HG03045 (cell line): ENCODE data around the gene KDM8.

Experiments used
- ATAC-seq: cut with Tn5 transposase; IDR thresholded peaks from one replicate; pipeline ENCODE4 v1.9.1; 2021; ENCODE audit warnings: mild to moderate bottlenecking, moderate library complexity; ENCODE audit not compliant: unreplicated experiment

The KDM8 gene

DNA sequence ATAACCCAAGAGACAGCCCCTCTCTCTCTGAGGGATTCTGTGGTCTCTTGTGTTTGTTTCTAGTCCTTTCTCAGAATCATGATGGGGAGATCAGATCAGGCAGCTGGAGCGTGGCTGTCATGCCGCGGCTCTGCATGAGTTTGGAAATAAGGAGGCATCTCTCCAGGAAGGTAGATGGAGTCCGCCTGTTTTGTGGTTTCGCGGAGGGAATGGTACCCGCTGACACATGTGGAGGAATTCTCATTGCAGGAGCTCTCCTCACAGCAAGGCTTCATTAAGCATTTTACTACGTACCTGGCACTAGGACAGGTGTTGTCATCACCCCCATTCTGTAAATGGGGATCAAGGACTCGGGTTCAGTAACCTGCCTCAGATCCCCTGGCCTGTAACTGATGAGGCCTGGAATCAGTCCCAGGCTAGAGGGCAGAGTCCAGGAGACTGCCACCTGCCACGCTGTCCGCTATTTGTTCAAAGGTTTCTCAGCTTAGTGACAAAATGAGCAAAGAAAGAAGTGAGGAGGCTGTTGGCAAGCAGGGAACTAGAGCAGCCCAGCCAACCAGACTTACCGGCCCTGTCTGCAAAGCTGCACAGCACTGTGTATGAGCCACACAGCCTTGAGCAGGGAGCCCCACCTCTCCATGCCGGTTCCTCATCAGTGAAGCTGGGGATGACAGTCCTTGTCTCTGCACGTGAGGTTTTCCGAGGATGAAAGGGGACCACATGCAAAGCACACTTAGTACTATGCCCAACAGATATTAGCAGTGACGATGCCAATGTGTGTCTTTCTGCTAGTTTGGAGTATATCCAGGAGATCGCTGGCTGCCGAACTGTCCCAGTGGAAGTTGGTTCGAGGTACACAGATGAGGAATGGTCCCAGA lies 11.0 kb downstream of the KDM8 start:
- ATAC-seq: no peak

GRCh38 chr16:27215660-27216059 lies 12.3 kb downstream of the KDM8 start:
- no peak for ATAC-seq

DNA sequence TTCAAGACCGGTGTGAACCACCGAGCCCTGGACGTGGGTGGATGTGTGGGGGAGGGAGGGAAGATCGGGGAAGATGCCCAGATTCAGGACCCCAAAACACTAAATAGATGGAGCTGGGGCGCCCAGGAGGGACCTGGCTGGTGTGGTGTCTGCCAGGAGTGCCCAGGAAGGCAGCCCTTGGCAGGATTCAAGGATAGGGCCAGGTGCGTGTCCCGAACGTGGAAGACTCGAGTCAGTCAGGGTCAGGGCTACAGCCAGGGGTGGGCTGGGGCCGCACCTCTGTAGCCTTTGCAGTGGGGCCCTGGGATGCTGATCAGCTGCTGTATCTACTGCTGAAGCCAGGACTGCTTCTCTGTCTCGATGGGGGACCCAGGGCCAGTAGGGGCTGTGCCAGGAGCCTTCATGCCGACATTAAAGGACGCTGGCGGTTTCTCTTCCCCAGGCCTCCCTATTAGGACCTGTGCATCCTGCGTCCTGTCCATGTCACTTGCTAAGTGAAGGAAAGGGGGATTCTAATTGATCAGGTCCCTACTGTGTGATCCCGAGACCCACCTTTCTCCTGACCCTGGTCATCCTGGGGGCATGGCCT lies 13.1 kb downstream of the KDM8 start:
- ATAC-seq: no peak

DNA sequence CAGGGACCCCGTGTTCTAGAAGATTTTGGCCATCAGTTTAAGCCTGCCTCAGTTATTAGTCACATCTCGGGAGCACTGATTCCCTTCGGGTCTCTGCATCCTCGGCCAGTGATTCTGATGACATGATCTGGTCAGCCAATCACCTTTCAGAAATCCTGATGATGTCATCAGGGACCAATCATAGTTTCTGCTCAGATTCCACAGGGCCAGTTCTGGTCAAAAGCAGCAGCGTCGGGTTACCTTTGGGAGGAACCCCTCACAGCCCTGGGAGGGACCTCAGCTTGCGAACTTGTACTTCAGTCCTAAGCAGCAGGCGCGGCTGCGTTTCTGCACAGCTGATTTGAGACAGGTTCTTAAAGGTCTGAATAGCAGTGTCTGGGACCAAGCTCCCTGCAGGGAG lies 13.9 kb downstream of the KDM8 start:
- ATAC-seq: no peak

- no peak for ATAC-seq
Measured at GRCh38 chr16:27218756-27219155, 15.4 kb downstream of the KDM8 start.

DNA sequence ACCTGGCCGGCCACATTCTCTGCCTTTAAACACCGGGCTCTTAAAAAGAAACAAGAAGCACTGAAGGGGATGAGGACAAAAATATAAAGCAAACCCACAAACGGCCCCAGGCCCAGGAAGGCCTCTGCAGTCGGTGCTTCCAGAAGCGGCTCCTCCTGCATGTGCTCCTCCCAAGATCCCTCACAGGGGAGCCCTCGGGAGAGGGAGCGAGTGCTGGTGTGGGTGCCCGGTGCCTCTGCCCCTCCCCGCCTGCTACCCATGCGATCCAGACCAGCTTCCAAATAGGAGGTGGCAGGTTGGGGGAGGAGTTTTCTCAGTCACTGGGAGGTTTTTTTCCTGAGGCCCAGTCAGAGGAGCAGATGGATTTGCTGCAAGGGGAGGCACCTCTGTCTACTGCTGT lies 15.8 kb downstream of the KDM8 start:
- no peak for ATAC-seq

DNA sequence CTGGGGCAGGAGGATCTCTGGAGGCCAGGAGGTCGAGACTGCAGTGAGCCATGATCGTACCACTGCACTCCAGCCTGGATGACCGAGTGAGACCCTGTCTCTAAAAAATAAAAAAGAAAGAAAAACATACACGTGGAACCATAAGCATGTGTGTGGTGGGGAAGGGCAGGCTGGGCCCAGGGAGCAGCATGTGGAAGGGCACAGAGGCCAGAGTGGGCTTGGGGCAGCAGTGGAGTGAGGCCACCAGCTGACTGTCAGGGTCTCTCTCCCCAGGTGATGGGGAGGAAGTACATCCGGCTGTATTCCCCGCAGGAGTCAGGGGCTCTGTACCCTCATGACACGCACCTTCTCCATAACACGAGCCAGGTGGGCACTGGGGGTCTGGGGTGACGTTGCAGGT lies 16.8 kb downstream of the KDM8 start:
- no peak for ATAC-seq

DNA sequence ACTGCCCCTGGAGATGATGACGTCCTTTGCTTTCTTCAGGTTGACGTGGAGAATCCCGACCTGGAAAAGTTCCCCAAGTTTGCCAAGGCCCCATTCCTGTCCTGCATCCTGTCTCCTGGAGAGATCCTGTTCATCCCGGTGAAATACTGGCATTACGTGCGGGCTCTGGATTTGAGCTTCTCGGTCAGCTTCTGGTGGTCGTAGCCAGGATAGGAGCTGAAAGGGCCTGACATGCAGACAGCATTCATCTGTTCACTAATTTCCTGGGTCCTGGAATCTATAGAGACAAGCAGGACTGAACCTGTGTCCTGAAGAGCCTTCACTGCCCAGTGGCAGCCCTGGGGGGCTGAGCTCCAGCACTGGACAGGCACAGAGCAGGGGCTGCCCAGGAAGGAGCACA lies 17.2 kb downstream of the KDM8 start:
- no peak for ATAC-seq

- ATAC-seq: no peak
Measured at GRCh38 chr16:27220991-27221390, 17.7 kb downstream of the KDM8 start.

DNA sequence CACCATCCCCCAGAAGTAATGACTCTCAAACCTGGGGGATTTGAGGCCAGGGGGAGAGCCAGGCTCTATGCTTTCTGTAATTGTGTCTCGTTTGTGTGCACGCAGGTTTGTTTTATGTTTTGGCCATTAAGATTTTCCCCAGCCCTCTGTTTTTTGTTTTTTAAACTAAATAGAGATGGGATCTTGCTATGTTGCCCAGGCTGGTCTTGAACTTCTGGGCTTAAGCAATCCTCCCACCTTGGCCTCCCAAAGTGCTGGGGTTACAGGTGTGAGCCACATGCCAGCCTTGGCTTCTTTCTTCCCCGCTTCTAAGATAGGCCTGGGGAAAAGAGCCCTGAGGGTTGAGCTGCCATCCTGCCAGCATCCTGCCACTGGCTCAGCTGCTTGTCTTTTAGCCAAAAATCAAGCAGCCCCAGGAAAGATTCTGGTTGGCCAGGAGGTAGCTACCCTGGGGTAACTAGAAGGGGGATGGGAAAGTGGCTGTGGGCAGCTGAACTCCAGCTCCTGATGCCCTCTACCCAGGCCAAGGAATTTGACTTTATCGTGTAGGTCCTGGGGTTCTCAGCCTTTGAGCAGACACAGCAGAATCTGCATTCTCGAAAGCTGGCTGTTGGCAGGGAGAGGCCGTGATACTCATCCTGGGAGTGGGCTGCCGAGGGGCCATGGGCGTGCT lies 18.4 kb downstream of the KDM8 start:
- ATAC-seq: no peak

- ATAC-seq: no peak
Measured at GRCh38 chr16:27222249-27223225, 19.2 kb downstream of the KDM8 start.

DNA sequence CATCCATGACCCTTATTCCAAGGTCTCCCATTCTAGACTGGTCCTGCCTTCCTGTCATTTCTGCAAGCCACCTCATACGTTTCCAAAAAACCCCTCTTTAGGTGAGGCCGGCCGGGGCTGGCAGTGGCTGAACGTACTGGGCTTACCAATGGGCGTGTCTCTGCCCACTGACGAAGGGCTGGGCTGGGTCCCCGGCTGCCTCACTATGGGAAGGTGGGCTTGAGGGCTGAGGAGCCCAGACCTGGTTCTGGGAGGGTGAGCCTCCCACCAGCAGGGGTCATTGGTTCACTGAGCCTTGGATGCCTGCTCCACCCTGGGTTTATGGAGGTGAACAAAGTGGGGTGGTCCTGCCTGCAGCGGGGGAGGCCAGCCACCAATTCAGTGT lies 19.9 kb downstream of the KDM8 start:
- no peak for ATAC-seq

GRCh38 chr16:27223701-27224100 lies 20.4 kb downstream of the KDM8 start:
- no peak for ATAC-seq

- no peak for ATAC-seq
Measured at GRCh38 chr16:27224271-27224737, 21.0 kb downstream of the KDM8 start.

DNA sequence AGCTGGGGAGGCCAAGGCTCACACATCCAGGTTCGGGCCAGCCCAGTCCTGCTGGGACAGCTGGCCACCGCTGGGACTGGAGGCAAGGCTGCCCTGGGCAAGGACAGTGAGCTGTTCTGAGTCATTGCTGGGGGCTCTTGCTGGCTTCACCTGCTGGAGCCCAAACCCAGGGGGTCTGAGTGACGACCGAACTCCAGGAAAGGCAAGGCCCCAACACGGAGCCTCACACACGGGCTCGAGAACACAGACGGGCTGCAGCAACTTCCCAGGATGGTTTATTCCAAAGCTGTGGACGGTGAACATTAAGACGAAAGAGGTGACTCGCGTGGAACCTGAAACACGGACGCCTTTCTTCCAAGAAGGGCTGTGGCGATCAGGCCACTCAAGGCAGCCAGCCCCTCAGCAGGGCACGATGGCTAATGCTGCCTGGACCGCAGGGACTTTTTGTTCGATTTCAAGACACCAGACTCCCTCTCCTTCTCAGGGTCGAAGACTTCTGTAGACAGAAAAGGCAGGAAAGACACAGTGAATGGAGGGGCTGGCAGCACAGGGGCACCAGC lies 21.5 kb downstream of the KDM8 start:
- ATAC-seq: no peak

GRCh38 chr16:27225536-27226360 lies 22.4 kb downstream of the KDM8 start:
- ATAC-seq: no peak

DNA sequence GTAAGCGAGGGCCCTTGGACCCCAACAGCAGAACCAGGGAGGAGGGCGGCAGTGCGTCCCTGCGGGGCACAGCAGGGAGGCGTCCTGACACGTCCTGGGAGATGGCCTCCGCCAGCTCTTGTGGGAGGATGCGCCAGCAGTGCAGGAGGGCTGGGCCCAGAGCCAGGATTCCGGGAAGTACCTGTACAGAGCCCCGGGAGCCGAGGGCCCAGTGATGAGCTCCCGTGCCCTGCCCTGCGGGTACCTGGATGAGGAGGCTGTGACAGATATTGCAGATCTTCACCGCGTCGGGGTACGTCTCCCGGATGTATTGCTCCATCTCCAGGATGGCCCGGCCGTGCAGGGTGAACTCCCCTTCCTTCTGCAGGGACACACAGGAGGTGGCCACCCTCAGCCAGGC lies 23.1 kb downstream of the KDM8 start:
- no peak for ATAC-seq

DNA sequence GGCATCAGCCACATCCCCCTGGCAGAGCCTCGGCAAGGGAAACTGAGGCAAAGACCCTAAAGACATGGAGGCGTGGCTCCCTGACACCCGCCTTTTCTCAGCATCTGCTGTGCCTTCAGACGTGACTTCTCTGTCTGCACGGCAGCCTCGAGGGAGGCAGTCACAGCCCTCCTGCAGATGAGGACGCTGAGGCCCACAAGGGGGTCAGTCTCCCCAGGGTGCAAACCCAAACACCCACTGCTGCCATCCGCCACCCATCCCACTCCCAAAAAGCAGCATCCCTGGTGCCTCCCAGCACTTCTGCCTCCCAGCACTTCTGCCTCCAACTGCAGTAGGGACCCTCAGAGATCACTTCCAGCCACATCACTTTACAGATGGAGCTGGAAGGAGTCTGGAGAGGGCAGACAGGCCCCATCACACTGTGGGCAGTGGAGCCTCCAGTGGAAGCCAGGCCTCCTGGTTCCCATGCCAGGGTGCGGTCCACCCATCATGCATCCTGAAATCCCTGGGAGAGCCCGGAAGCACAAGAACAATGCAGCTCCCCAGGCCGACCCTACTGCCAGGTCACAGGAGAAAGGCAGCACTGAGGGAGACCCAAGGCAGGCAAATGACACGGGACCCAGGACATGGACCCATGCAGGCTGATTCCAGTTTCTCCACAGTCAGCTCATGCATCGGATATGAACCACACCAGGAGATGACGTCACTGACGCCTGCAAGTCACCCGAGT lies 23.8 kb downstream of the KDM8 start:
- no peak for ATAC-seq

- ATAC-seq: no peak
Measured at GRCh38 chr16:27228045-27228444, 24.7 kb downstream of the KDM8 start.
